ENCODE data around the gene LSM2. TPM values are rescaled to one million over a fixed set of nuclear protein-coding genes. Genes with fewer than 3 reads are reported as not detected.
"Not testable (repeated sequence)": the region's sequence is repeated elsewhere in the genome, so short reads cannot be mapped to it uniquely, and the experiment has no call there.

Gene LSM2
- total and polyA plus RNA-seq, 3 experiments from 2014 or later: 80.8 to 172 (median 160) TPM

DNA sequence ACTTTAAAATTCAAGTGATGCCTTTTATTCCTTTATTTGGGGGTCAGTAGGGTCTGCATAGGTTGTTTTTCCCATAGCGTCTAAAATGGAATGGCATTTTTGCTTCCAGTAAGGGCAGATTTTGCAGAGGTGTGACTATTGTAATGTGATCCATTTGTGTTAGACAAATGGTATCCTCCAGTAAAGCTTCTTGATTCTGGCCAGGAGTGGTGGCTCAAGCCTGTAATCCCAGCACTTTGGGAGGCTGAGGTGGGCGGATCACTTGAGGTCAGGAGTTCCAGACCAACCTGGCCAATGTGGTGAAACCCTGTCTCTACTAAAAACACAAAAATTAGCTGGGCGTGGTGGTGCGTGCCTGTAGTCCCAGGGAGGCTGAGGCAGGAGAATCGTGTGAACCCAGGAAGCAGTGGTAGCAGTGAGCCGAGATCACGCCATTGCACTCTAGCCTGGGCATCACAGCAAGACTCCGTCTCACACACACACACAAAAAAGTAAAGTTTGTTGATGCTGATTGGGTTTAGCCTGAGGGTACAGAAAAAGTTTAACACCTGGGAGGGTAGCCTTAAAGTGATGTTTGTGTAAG, 11.3 kb upstream of the LSM2 start:
- DNase-seq; H3K9me3 ChIP-seq (ENCODE audit: low read length); H3K27me3 ChIP-seq (ENCODE audit: insufficient read depth, low read length, poor library complexity, severe bottlenecking); H3K9me3 Mint-ChIP-seq; H3K27me3 Mint-ChIP-seq; H3K36me3 ChIP-seq (ENCODE audit: insufficient read depth, low read length): not testable (repeated sequence)
- CTCF ChIA-PET: interaction anchor here (0.7 to 2.0 kb wide), 11 partner anchors 8 to 88 kb away, joined by 3 to 13 read pairs (median 5); partner anchors contain the start of genes DDAH2 and LSM2
- Mint-ChIP-seq H3K4me1 (peaks cover 44 to 63% (median 60%) of the 10 kb centered on the region in 3 donors), H3K27ac (peak overlapping the region; percentile 77 to 97 (median 82)), H3K36me3 (peaks cover 0 to 20% (median 0%) of the 10 kb centered on the region in 3 donors), H3K4me3 (peak overlapping the region; percentile 83 to 90 (median 88))
- peak overlapping the region; percentile 74 for H3K27ac ChIP-seq (ENCODE audit: low read depth, low read length)
- POLR2A ChIA-PET: interaction anchor here (0.5 to 1.4 kb wide), 11 partner anchors 8 to 224 kb away, joined by 3 to 12 read pairs (median 5); partner anchors contain the start of genes ABHD16A, GPANK1, HSPA1B and LSM2
- peaks cover 51% of the 10 kb centered on the region for H3K4me1 ChIP-seq (ENCODE audit: insufficient read depth, low read length)
- peak overlapping the region; percentile 88 for H3K4me3 ChIP-seq (ENCODE audit: low read length)

DNA sequence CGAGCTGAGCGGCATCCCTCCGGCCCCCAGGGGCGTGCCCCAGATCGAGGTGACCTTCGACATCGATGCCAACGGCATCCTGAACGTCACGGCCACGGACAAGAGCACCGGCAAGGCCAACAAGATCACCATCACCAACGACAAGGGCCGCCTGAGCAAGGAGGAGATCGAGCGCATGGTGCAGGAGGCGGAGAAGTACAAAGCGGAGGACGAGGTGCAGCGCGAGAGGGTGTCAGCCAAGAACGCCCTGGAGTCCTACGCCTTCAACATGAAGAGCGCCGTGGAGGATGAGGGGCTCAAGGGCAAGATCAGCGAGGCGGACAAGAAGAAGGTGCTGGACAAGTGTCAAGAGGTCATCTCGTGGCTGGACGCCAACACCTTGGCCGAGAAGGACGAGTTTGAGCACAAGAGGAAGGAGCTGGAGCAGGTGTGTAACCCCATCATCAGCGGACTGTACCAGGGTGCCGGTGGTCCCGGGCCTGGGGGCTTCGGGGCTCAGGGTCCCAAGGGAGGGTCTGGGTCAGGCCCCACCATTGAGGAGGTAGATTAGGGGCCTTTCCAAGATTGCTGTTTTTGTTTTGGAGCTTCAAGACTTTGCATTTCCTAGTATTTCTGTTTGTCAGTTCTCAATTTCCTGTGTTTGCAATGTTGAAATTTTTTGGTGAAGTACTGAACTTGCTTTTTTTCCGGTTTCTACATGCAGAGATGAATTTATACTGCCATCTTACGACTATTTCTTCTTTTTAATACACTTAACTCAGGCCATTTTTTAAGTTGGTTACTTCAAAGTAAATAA, 10.6 kb upstream of the LSM2 start:
- not testable (repeated sequence) for H3K9me3 Mint-ChIP-seq; H3K27me3 ChIP-seq (ENCODE audit: insufficient read depth, low read length, poor library complexity, severe bottlenecking); H3K27me3 Mint-ChIP-seq; H3K9me3 ChIP-seq (ENCODE audit: low read length); H3K36me3 ChIP-seq (ENCODE audit: insufficient read depth, low read length)
- Histone ChIP-seq H3K4me3 (ENCODE audit: low read length) (peak overlapping the region; percentile 88), H3K4me1 (ENCODE audit: insufficient read depth, low read length) (peaks cover 48% of the 10 kb centered on the region), H3K27ac (ENCODE audit: low read depth, low read length) (peak overlapping the region; percentile 74)
- peaks cover 45 to 63% (median 60%) of the 10 kb centered on the region in 3 donors for H3K4me1 Mint-ChIP-seq
- POLR2A ChIA-PET: interaction anchor here (0.6 to 1.4 kb wide), 11 partner anchors 9 to 226 kb away, joined by 3 to 12 read pairs (median 5); partner anchors contain the start of genes ABHD16A, GPANK1, HSPA1B and LSM2
- peak overlapping the region; percentile 77 to 97 (median 82) for H3K27ac Mint-ChIP-seq
- CTCF ChIA-PET: interaction anchor here (0.7 to 2.0 kb wide), 11 partner anchors 9 to 88 kb away, joined by 3 to 13 read pairs (median 5); partner anchors contain the start of genes DDAH2, HSPA1B and LSM2
- peaks cover 0 to 19% (median 0%) of the 10 kb centered on the region in 3 donors for H3K36me3 Mint-ChIP-seq
- DNase-seq: peak in 1 of 5 donors; percentile 62
- peak overlapping the region; percentile 83 to 90 (median 88) for H3K4me3 Mint-ChIP-seq

DNA sequence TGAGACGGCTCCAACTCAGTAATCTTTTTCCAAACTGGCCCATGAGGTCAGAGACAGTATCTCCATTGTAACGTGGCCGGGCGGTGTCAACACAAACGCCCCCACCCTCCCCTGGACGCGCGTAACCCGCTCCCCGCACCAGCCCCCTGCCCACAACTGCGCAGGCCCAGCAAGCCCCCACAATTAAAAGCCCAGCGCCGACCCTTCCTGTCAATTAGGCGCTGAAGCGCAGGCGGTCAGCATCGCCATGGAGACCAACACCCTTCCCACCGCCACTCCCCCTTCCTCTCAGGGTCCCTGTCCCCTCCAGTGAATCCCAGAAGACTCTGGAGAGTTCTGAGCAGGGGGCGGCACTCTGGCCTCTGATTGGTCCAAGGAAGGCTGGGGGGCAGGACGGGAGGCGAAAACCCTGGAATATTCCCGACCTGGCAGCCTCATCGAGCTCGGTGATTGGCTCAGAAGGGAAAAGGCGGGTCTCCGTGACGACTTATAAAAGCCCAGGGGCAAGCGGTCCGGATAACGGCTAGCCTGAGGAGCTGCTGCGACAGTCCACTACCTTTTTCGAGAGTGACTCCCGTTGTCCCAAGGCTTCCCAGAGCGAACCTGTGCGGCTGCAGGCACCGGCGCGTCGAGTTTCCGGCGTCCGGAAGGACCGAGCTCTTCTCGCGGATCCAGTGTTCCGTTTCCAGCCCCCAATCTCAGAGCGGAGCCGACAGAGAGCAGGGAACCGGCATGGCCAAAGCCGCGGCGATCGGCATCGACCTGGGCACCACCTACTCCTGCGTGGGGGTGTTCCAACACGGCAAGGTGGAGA, 8.5 kb upstream of the LSM2 start, which contains the start of the genes HSPA1A and HSPA1L:
Gene HSPA1A (plus strand): TSS at position 519 of the 814 bp plus-strand sequence. CDS start 214 bp downstream, at position 733.
Gene HSPA1L (minus strand): TSS at position 259 of the 814 bp plus-strand sequence. CDS start 3,311 bp downstream, outside the sequence.
- H3K4me1 Mint-ChIP-seq: peaks cover 41 to 58% (median 52%) of the 10 kb centered on the region in 3 donors

DNA sequence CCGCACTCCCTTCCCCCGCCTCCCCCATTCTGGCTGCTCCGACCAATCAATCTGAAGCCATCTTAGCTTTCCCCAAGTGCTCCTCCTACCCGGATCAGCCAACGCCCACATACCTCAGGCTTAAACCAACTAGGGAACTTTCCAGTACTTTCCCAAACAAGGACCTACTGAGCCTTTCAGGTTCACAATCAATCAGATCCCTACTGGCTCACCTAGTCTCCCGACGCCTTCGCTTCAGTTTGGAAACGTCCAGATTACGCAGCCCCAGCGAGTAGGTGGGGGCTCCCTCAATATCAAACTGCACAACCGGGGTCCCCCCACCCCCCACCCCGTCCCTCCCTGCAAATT, 7.9 kb upstream of the LSM2 start:
- Mint-ChIP-seq H3K36me3 (peaks cover 8 to 36% (median 9%) of the 10 kb centered on the region in 3 donors), H3K4me1 (peaks cover 38 to 58% (median 51%) of the 10 kb centered on the region in 3 donors), H3K9me3 (no peaks in the 10 kb centered on the region), H3K4me3 (peak overlapping the region; percentile 93 to 99 (median 96)), H3K27me3 (no peaks in the 10 kb centered on the region), H3K27ac (peak overlapping the region; percentile 89 to 97 (median 94))
- ChIA-PET POLR2A (interaction anchor here (0.6 to 1.9 kb wide), 14 partner anchors 8 to 255 kb away, joined by 3 to 18 read pairs (median 4); partner anchors contain the start of genes HSPA1B, LSM2, NEU1 and VARS1), CTCF (interaction anchor here (0.6 to 3.2 kb wide), 12 partner anchors 8 to 162 kb away, joined by 3 to 13 read pairs (median 4); partner anchors contain the start of genes BAG6, LSM2 and VARS1)
- peaks cover 30% of the 10 kb centered on the region for H3K4me1 ChIP-seq (ENCODE audit: insufficient read depth, low read length)
- DNase-seq: peak; percentile 54 to 79 (median 69)
- no peaks in the 10 kb centered on the region for H3K27me3 ChIP-seq (ENCODE audit: insufficient read depth, low read length, poor library complexity, severe bottlenecking)
- peaks cover 8% of the 10 kb centered on the region for H3K36me3 ChIP-seq (ENCODE audit: insufficient read depth, low read length)
- peak overlapping the region; percentile 85 for H3K27ac ChIP-seq (ENCODE audit: low read depth, low read length)
- H3K4me3 ChIP-seq (ENCODE audit: low read length): peak overlapping the region; percentile 70
- no peaks in the 10 kb centered on the region for H3K9me3 ChIP-seq (ENCODE audit: low read length)

More for the DNA sequence above, 8.5 kb upstream of the LSM2 start, which contains the start of the genes HSPA1A and HSPA1L:
- Histone ChIP-seq H3K4me1 (ENCODE audit: insufficient read depth, low read length) (peaks cover 36% of the 10 kb centered on the region), H3K9me3 (ENCODE audit: low read length) (no peaks in the 10 kb centered on the region), H3K27ac (ENCODE audit: low read depth, low read length) (peak within 1 kb of the TSS; percentile 88), H3K27me3 (ENCODE audit: insufficient read depth, low read length, poor library complexity, severe bottlenecking) (no peaks in the 10 kb centered on the region), H3K36me3 (ENCODE audit: insufficient read depth, low read length) (peaks cover 7% of the 10 kb centered on the region), H3K4me3 (ENCODE audit: low read length) (peak within 1 kb of the TSS; percentile 70)
- Mint-ChIP-seq H3K27me3 (no peaks in the 10 kb centered on the region), H3K36me3 (peaks cover 4 to 32% (median 6%) of the 10 kb centered on the region in 3 donors), H3K4me3 (peak within 1 kb of the TSS; percentile 93 to 99 (median 96)), H3K27ac (peak within 1 kb of the TSS; percentile 89 to 97 (median 94)), H3K9me3 (no peaks in the 10 kb centered on the region)
- ChIA-PET POLR2A (interaction anchor here (0.6 to 1.9 kb wide), 11 partner anchors 9 to 256 kb away, joined by 3 to 18 read pairs (median 5); partner anchors contain the start of genes DXO, HSPA1B, LSM2 and NEU1), CTCF (interaction anchor here (0.8 to 1.9 kb wide), 8 partner anchors 9 to 162 kb away, joined by 3 to 9 read pairs (median 4); partner anchors contain the start of genes BAG6 and LSM2)
- peak; percentile 35 to 70 (median 49) for DNase-seq

DNA sequence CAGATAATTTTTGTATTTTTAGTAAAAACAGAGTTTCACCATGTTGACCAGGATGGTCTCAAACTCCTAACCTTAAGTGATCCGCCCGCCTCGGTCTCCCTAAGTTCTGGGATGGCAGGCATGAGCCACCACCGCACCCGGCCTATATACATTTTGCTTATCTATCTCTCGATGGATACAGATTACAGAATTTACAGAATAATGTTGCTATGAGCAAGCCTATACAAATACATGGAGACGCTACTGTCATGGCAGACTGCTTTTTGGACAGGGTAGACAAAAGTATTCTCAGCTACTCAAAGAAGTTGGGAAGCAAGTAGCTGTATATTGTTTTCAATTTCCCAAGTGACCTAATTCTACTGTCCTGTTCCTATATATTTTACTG, 6.7 kb upstream of the LSM2 start:
- no peak for DNase-seq
- CTCF ChIA-PET: interaction anchor here (1.0 to 3.2 kb wide), 5 partner anchors 12 to 84 kb away, joined by 3 to 13 read pairs (median 4); partner anchors contain the start of genes HSPA1B and VARS1
- Mint-ChIP-seq H3K4me3 (peak overlapping the region; percentile 87 to 99 (median 94)), H3K9me3 (no peaks in the 10 kb centered on the region), H3K4me1 (peaks cover 36 to 52% (median 51%) of the 10 kb centered on the region in 3 donors), H3K27ac (peak overlapping the region in 4 of 8 donors; percentile 50 to 96 (median 70)), H3K36me3 (peaks cover 9 to 42% (median 11%) of the 10 kb centered on the region in 3 donors), H3K27me3 (no peaks in the 10 kb centered on the region)
- Histone ChIP-seq H3K9me3 (ENCODE audit: low read length) (no peaks in the 10 kb centered on the region), H3K36me3 (ENCODE audit: insufficient read depth, low read length) (peaks cover 8% of the 10 kb centered on the region), H3K4me1 (ENCODE audit: insufficient read depth, low read length) (peaks cover 23% of the 10 kb centered on the region), H3K27me3 (ENCODE audit: insufficient read depth, low read length, poor library complexity, severe bottlenecking) (no peaks in the 10 kb centered on the region), H3K27ac (ENCODE audit: low read depth, low read length) (peak overlapping the region; percentile 88), H3K4me3 (ENCODE audit: low read length) (peak overlapping the region; percentile 37)
- POLR2A ChIA-PET: interaction anchor here (0.6 to 1.1 kb wide), 6 partner anchors 18 to 162 kb away, joined by 3 to 4 read pairs (median 3); partner anchors contain the start of gene VARS1

DNA sequence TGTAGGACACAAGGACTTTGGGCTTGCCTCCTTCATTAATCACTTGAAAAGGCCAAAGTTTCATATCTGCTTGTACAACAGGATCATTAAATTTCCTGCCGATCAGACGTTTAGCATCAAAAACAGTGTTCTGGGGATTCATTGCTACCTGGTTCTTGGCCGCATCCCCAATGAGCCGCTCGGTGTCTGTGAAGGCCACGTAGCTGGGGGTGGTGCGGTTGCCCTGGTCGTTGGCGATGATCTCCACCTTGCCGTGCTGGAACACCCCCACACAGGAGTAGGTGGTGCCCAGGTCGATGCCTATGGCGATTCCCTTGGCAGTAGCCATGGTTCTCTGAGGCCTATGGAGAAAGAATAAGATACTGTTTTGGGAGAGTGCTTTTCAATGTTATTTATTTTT, 4.9 kb upstream of the LSM2 start:
- POLR2A ChIA-PET: no interaction called here
- H3K9me3 ChIP-seq (ENCODE audit: low read length): no peaks in the 10 kb centered on the region
- H3K27me3 ChIP-seq (ENCODE audit: insufficient read depth, low read length, poor library complexity, severe bottlenecking): no peaks in the 10 kb centered on the region

More for the DNA sequence above, 4.9 kb upstream of the LSM2 start:
- Mint-ChIP-seq H3K4me3 (peak overlapping the region in 4 of 7 donors; percentile 19 to 96 (median 62)), H3K36me3 (peaks cover 9 to 40% (median 11%) of the 10 kb centered on the region in 3 donors), H3K9me3 (no peaks in the 10 kb centered on the region), H3K27me3 (no peaks in the 10 kb centered on the region), H3K27ac (peak overlapping the region in 5 of 8 donors; percentile 61 to 92 (median 72)), H3K4me1 (peaks cover 29 to 46% (median 44%) of the 10 kb centered on the region in 3 donors)
- CTCF ChIA-PET: interaction anchor here (0.6 to 3.2 kb wide), 2 partner anchors 16 to 213 kb away, joined by 3 to 13 read pairs; partner anchors contain the start of gene VARS1
- DNase-seq: no peak
- H3K4me3 ChIP-seq (ENCODE audit: low read length): no peak overlapping the region
- no peak overlapping the region for H3K27ac ChIP-seq (ENCODE audit: low read depth, low read length)
- peaks cover 8% of the 10 kb centered on the region for H3K36me3 ChIP-seq (ENCODE audit: insufficient read depth, low read length)
- H3K4me1 ChIP-seq (ENCODE audit: insufficient read depth, low read length): peaks cover 15% of the 10 kb centered on the region
